Mesodermal cell (in vitro differentiated cells): ENCODE data around the gene ARFGAP1.
A peak's percentile ranks its signal among the peaks of the same experiment; 100 is the strongest.

Experiments used
- H3K27ac ChIP-seq: 2 replicates; pipeline ENCODE4 v1.7.0; 2013; ENCODE audit warnings: mild to moderate bottlenecking, low read depth, low read length, moderate library complexity; ENCODE audit not compliant: severe bottlenecking
- H3K36me3 ChIP-seq: 2 replicates; pipeline ENCODE4 v1.7.1; 2013; ENCODE audit warnings: mild to moderate bottlenecking, low read length, moderate library complexity; ENCODE audit not compliant: control insufficient read depth, insufficient read depth
- H3K4me1 ChIP-seq: one replicate; pipeline ENCODE4 v1.7.1; 2013; ENCODE audit warnings: mild to moderate bottlenecking, low read length; ENCODE audit not compliant: insufficient read depth, control insufficient read depth, poor library complexity, severe bottlenecking
- H3K4me3 ChIP-seq: 2 replicates; pipeline ENCODE4 v1.7.0; 2013; ENCODE audit warnings: low read length, control low read depth, mild to moderate bottlenecking; ENCODE audit not compliant: insufficient read depth, poor library complexity, severe bottlenecking; ENCODE audit errors: extremely low read depth
- H3K9me3 ChIP-seq: 2 replicates; pipeline ENCODE4 v1.7.1; 2013; ENCODE audit warnings: mild to moderate bottlenecking, low read length, moderate library complexity; ENCODE audit not compliant: control insufficient read depth
- WGBS, 2 experiments: methylation state at CpG; one replicate each; pipeline ENCODE4 v1.1.5; 2013; ENCODE audit warnings: missing lambda C conversion rate in 2 of 2; ENCODE audit not compliant: insufficient coverage in 2 of 2; 5-methylcytosine and 5-hydroxymethylcytosine counted together

Gene ARFGAP1

GRCh38 chr20:63232235-63233060, 40.2 kb upstream of the ARFGAP1 start:
- 56% methylated on average over 12 to 15 of the region's 18 CpGs for WGBS, 2 experiments
- Histone ChIP-seq H3K4me1 (peaks cover 68% of the 10 kb centered on the region), H3K4me3 (no peak overlapping the region), H3K27ac (peak overlapping the region; percentile 93), H3K9me3 (no peaks in the 10 kb centered on the region), H3K36me3 (no peaks in the 10 kb centered on the region)

GRCh38 chr20:63233061-63233344, 39.6 kb upstream of the ARFGAP1 start:
- Histone ChIP-seq H3K4me3 (no peak overlapping the region), H3K36me3 (no peaks in the 10 kb centered on the region), H3K27ac (peak overlapping the region; percentile 93), H3K9me3 (no peaks in the 10 kb centered on the region), H3K4me1 (peaks cover 68% of the 10 kb centered on the region)
- WGBS, 2 experiments: 69 to 91% methylated on average over 2 to 3 of the region's 3 CpGs

DNA sequence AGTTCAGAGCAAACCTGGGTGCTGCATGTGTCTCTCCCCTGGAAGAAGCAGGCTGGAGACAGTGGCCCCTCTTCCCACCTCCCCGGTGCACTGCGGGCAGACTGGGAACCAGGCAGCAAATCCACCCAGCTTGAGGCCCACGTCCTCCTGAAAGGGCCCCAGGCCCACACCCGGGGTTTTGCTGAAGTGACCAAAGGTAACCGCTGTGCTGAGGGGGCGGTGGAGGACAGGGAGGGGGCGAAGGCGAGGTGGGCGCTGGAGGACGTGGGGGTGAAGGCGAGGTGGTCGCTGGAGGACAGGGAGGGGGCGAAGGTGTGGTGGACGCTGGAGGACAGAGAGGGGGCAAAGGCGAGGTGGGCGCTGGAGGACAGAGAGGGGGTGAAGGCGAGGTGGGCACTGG, 38.7 kb upstream of the ARFGAP1 start:
- peaks cover 67% of the 10 kb centered on the region for H3K4me1 ChIP-seq
- no peaks in the 10 kb centered on the region for H3K9me3 ChIP-seq
- H3K36me3 ChIP-seq: no peaks in the 10 kb centered on the region
- H3K4me3 ChIP-seq: no peak overlapping the region
- WGBS, 2 experiments: 91% methylated on average over 15 to 17 of the region's 17 CpGs
- no peak overlapping the region for H3K27ac ChIP-seq

DNA sequence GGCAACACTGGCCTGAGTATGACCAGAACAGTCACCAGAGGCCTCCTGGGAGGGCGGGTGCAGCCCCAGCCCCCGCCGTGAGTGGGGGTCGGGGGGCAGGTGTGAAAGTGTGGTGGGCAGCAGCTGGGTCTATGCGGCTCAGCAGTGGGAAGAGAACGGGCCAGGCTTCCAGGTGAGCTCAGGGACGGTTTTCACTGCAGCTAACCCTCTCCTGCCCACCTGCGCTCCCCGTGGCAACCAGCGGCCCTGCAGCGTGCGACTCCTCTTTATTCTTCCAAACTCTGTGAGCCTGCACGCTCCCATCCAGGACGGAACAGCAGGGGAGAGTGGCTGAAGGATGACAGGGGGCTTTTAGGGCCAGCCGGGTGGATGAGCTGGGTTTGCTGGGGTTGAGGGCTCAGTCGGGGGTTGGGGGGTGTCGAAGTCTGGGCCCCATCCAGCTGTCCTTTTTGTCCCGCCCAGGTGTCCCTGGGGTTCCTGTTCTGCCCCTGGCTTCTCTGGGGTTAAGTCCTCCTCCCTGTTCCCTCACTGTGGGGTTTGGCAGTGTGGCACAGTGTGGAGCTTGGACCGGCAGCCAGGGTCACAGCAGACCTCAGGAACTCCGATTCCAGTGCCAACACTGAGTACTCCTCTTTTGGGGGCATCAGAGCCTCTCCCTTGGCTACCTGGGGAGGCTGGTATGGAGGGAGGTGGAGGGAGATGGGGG, 37.8 kb upstream of the ARFGAP1 start:
- H3K36me3 ChIP-seq: no peaks in the 10 kb centered on the region
- WGBS, 2 experiments: 14 to 16% methylated on average over 7 to 9 of the region's 20 CpGs
- H3K4me3 ChIP-seq: no peak overlapping the region
- H3K9me3 ChIP-seq: no peaks in the 10 kb centered on the region
- no peak overlapping the region for H3K27ac ChIP-seq
- H3K4me1 ChIP-seq: peaks cover 58% of the 10 kb centered on the region

- Histone ChIP-seq H3K36me3 (no peaks in the 10 kb centered on the region), H3K9me3 (no peaks in the 10 kb centered on the region), H3K4me1 (peaks cover 52% of the 10 kb centered on the region), H3K4me3 (no peak within 1 kb of the TSS), H3K27ac (no peak within 1 kb of the TSS)
- 67 to 69% methylated on average over 14 of the region's 17 CpGs for whole genome bisulfite sequencing, 2 experiments
Observed at GRCh38 chr20:63235399-63235983, 37.1 kb upstream of the ARFGAP1 start, which contains the start of gene BIRC7. TSS of gene BIRC7 (plus strand) at chr20:63235905. CDS start at chr20:63236097, 192 bp downstream.

GRCh38 chr20:63236116-63236837, 36.3 kb upstream of the ARFGAP1 start:
- 90 to 93% methylated on average over 21 of the region's 26 CpGs for WGBS, 2 experiments
- Histone ChIP-seq H3K9me3 (no peaks in the 10 kb centered on the region), H3K27ac (no peak overlapping the region), H3K4me3 (no peak overlapping the region), H3K36me3 (no peaks in the 10 kb centered on the region), H3K4me1 (peaks cover 44% of the 10 kb centered on the region)

DNA sequence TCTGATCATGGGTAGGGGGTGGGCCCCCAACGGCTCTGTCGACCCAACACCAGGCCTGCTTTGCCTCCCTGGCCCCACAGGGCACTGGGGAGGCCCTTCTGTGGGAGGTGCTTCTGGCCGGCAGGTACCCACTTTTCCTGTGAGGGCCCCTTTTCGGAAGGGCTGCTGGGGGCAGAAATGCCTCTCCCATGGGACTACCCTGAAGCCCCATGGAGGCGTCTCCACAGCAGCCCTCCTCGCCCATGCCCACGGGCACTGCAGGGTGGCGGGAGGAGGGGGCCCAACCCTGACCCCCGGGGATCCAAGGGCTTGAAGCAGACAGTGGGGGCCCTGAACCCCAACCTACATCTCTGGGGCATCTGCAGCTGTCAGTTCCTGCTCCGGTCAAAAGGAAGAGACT, 34.6 kb upstream of the ARFGAP1 start:
- Histone ChIP-seq H3K4me3 (no peak overlapping the region), H3K36me3 (no peaks in the 10 kb centered on the region), H3K27ac (no peak overlapping the region), H3K4me1 (peaks cover 30% of the 10 kb centered on the region), H3K9me3 (no peaks in the 10 kb centered on the region)
- 89 to 94% methylated on average over 9 to 10 of the region's 10 CpGs for WGBS, 2 experiments

DNA sequence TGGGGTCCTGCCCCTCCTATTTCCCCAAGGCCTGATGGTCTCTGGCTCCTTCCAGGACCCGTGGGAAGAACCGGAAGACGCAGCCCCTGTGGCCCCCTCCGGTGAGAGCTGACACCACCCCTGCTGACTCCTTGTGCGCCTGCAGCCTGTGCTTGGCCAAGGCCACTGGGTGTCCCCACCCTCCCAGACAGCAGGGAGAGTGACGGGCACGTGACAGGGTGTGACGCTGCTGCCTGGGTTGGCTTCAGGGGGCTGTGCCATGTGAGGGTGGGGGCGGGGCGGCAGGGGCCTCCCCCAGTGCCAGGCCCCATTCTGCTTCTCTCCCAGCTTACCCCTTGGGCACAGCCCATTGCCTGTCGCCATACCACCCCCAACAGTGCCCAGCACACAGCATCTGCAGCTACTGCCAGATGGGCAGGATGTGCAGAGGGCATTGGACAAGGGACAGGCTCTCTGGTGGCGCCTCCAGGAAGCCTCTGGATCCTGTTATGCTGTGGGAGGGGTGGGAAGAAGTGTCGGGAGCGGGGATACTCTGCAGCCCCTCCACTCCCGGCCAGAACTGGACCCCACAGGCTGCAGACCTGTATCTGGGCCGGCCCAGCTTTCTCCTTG, 34.0 kb upstream of the ARFGAP1 start:
- Histone ChIP-seq H3K9me3 (no peaks in the 10 kb centered on the region), H3K4me3 (no peak overlapping the region), H3K36me3 (no peaks in the 10 kb centered on the region), H3K4me1 (peaks cover 24% of the 10 kb centered on the region), H3K27ac (no peak overlapping the region)
- WGBS, 2 experiments: 77 to 88% methylated on average over 10 to 14 of the region's 16 CpGs

DNA sequence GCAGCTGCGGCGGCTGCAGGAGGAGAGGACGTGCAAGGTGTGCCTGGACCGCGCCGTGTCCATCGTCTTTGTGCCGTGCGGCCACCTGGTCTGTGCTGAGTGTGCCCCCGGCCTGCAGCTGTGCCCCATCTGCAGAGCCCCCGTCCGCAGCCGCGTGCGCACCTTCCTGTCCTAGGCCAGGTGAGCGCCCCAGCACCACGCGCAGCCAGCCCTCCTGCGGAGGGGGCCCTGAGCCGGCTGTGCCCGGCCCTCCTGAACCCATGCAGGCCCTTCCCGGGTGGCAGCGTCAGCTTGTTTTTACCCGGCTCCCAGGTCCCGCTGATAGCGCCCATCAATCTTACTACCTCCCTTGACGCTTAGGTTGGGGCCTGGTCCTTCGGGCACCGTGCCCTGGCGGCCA, 33.2 kb upstream of the ARFGAP1 start:
- 93 to 94% methylated on average over 27 to 30 of the region's 30 CpGs for WGBS, 2 experiments

GRCh38 chr20:63240004-63240403, 32.6 kb upstream of the ARFGAP1 start:
- no peak overlapping the region for H3K4me3 ChIP-seq

More for the DNA sequence above, 33.2 kb upstream of the ARFGAP1 start:
- Histone ChIP-seq H3K27ac (no peak overlapping the region), H3K4me3 (no peak overlapping the region), H3K36me3 (no peaks in the 10 kb centered on the region), H3K4me1 (peaks cover 16% of the 10 kb centered on the region), H3K9me3 (no peaks in the 10 kb centered on the region)

More at GRCh38 chr20:63240004-63240403, 32.6 kb upstream of the ARFGAP1 start:
- no peak overlapping the region for H3K27ac ChIP-seq
- peaks cover 12% of the 10 kb centered on the region for H3K4me1 ChIP-seq
- H3K9me3 ChIP-seq: no peaks in the 10 kb centered on the region
- H3K36me3 ChIP-seq: no peaks in the 10 kb centered on the region
- 91 to 99% methylated on average over 9 to 10 of the region's 11 CpGs for WGBS, 2 experiments
